GM06990 (cell line): ENCODE data around the gene PAGE2B.

Experiments
- DNase-seq: peaks from one replicate; pipeline ENCODE4 v3.0.0-alpha.2; 2011; ENCODE audit not compliant: insufficient read length; ENCODE audit errors: extremely low read depth
- H3K27me3 ChIP-seq: replicated peaks from 2 replicates; pipeline ENCODE4 v1.6.0; 2011; ENCODE audit warnings: low read length; ENCODE audit not compliant: control insufficient read depth, insufficient read depth
- H3K36me3 ChIP-seq: 2 replicates; pipeline ENCODE4 v1.5.1; 2011; ENCODE audit warnings: low read length; ENCODE audit not compliant: control insufficient read depth, insufficient read depth
- H3K4me3 ChIP-seq: replicated peaks from 2 replicates; pipeline ENCODE4 v1.5.1; 2011; ENCODE audit warnings: low read depth, mild to moderate bottlenecking, control low read depth, low read length
- TF ChIP-seq, protein P1 (sequence below): IDR thresholded peaks from 2 replicates; pipeline ENCODE4 v1.5.1; 2011; ENCODE audit warnings: low read length, control low read depth, mild to moderate bottlenecking, inconsistent platforms; ENCODE audit not compliant: insufficient read depth, poor library complexity, severe bottlenecking

Gene PAGE2B, protein sequence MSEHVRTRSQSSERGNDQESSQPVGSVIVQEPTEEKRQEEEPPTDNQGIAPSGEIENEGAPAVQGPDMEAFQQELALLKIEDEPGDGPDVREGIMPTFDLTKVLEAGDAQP

DNA sequence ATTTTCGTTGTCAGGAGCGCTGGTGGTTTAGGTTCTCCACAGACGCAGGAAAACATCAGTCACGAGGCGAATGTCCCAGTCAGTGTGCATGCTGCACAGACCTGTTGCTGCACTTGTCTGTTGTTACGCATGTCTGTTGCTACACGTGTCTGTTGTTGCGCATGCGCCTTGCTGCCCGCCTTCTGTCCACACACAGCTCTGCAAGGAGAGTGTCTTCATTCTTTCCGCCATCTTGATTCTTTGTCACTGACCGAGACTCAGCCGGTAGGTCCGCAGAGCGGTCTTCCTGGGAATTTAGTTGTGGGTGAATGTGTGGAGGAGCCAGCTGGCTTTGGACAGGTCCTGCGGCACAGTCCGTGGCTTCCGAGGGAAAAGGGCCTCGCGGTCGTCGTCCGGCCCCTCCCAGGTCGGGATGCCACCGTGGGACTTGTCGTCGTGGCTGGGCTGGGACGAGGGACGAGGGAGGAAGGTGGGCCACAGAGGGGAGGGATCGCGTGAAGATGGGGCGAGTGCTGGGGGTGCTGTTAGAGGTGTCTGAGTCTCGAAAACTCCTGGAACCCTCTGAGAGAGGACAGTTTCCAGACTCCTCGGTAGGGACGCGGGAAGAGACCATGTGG is at the start of gene PAGE2B:
Gene PAGE2B, plus strand, starts transcription at position 180 of the 617 bp plus-strand sequence. CDS start 1,012 bp downstream, outside the sequence.
- TF ChIP-seq, protein P1, sequence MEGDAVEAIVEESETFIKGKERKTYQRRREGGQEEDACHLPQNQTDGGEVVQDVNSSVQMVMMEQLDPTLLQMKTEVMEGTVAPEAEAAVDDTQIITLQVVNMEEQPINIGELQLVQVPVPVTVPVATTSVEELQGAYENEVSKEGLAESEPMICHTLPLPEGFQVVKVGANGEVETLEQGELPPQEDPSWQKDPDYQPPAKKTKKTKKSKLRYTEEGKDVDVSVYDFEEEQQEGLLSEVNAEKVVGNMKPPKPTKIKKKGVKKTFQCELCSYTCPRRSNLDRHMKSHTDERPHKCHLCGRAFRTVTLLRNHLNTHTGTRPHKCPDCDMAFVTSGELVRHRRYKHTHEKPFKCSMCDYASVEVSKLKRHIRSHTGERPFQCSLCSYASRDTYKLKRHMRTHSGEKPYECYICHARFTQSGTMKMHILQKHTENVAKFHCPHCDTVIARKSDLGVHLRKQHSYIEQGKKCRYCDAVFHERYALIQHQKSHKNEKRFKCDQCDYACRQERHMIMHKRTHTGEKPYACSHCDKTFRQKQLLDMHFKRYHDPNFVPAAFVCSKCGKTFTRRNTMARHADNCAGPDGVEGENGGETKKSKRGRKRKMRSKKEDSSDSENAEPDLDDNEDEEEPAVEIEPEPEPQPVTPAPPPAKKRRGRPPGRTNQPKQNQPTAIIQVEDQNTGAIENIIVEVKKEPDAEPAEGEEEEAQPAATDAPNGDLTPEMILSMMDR, result no peak
- DNase-seq, result no peak
- no peaks in the 10 kb centered on the region for H3K27me3 ChIP-seq

DNA sequence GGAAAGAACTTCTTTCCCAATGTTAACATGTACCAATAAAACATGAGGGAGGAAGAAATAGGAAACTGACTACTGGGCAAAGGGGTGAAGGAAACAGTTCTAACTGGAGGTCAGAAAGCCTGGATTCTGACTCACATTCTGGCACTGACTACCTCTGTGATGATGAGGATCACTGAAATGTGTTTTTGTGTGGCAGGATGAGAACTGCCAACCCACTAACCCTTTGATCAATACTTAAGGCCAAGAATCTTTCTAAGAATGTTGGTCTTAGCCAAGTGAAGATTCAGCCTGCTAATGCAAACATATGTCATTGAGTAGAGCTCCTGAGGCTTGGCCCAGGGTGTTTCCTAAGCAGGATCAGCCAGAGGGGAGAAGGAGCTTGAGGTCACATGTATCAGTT is 48.7 kb upstream of the PAGE2B start:
- Histone ChIP-seq H3K27me3 (no peaks in the 10 kb centered on the region; the same call in 1 of the 2 replicates), H3K4me3 (no peak overlapping the region), H3K36me3 (no peaks in the 10 kb centered on the region)
- no peak for DNase-seq
- TF ChIP-seq, protein P1, result no peak

More for the DNA sequence above, at the start of gene PAGE2B:
- H3K4me3 ChIP-seq, result no peak within 1 kb of the TSS
- H3K36me3 ChIP-seq, result no peaks in the 10 kb centered on the region

DNA sequence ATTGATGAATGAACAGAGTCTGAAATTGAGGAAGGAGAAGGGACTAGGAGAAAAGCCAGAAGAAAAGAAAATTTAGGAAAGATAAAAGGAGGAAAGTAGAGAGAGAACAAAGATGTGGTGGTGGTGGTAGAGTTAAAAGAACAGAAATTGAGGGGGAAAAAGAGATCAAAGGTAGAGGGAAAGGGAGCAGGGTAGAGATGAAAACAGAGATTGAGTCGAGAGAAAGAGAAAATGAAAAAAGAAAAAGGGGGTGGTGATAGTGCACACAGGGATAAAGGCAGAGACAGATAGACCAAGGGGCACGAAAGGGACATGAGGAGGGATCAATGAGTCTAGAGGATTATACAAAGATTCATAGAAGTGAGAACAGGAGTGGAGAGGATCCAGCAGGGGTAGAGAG is 48.0 kb upstream of the PAGE2B start:
- H3K36me3 ChIP-seq, result no peaks in the 10 kb centered on the region
- H3K4me3 ChIP-seq, result no peak overlapping the region
- H3K27me3 ChIP-seq, result no peaks in the 10 kb centered on the region; the same call in 1 of the 2 replicates
- TF ChIP-seq, protein P1, result no peak
- no peak for DNase-seq

DNA sequence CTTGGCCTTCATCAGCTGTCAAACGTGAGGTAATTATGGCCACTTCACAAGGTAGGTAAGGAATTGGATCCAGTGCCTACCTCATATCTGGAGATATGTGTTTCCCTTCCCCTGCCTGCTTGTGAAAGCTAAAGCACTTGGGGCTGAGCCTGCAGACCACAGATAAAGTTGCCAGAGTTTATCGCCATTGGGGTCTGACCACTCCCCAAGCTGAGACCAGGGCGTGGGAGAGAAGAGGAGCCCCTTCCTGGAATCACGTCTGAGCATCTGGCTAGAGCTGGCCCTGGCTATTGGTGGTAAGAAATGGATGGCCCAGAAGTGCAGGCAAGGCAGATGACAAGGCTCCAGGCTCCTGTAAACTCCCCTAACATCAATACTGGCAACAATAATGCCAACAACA is 46.8 kb upstream of the PAGE2B start:
- no peaks in the 10 kb centered on the region for H3K36me3 ChIP-seq
- no peak for DNase-seq
- no peak overlapping the region for H3K4me3 ChIP-seq
- TF ChIP-seq, protein P1, result no peak
- H3K27me3 ChIP-seq, result no peaks in the 10 kb centered on the region; the same call in 1 of the 2 replicates

DNA sequence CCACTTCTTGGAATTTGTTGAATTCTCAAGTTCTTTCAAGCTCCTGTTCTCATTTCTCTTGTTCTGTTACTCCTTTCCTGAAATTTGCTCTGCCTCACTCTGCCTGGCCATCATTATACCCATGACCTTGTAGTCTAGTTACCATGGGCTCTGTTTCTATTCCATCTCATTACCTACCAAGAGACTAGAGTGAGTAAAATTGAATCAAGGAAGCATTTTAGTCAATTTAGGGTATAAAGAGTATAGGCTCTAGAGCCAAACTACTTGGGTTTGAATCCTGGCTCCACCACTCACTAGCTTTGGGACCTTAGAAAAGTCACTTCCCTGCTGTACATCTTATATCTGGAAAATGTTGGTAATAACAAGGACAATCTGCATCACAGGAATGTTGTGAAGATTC is 46.2 kb upstream of the PAGE2B start:
- no peak for DNase-seq
- H3K4me3 ChIP-seq, result no peak overlapping the region
- H3K27me3 ChIP-seq, result no peaks in the 10 kb centered on the region; the same call in 1 of the 2 replicates
- H3K36me3 ChIP-seq, result no peaks in the 10 kb centered on the region
- TF ChIP-seq, protein P1, result no peak
